A549 (cell line): Measurements from ENCODE around the gene TRIP13. TPM values are rescaled to one million over a fixed set of nuclear protein-coding genes. Genes with fewer than 3 reads are reported as not detected.

Experiments used
- ATAC-seq, 2 experiments: fragments of 200-7000 bp in 1 of 2; fragments of >200 bp in 1 of 2; cut with Nextera tagmentation in 1 of 2; cut with Tn5 transposase in 1 of 2; 3 replicates each; pipeline versions ENCODE4 v1.8.0 to v1.9.1; 2018 to 2020; ENCODE audit warnings: mild to moderate bottlenecking in 1 of 2, moderate library complexity in 1 of 2
- CTCF ChIA-PET: fragments of 300-600 bp; sonication (Branson Sonifier 250); formaldehyde crosslinking; extraction: SDS; loops from one replicate; lab custom pipeline; 2021; ENCODE audit warnings: antibody characterized with exemption, inconsistent platforms; lab: Yijun Ruan, JAX
- POLR2A ChIA-PET: fragments of 350-600 bp; formaldehyde crosslinking; extraction: SDS; loops from one replicate; lab custom pipeline; 2021; ENCODE audit warnings: antibody characterized with exemption, inconsistent platforms; lab: Yijun Ruan, JAX
- DNase-seq, 2 experiments: peaks; one replicate each; pipeline versions ENCODE4 v3.0.0 to v3.0.0-alpha.2; 2011 to 2016; ENCODE audit warnings: low read depth in 1 of 2, low spot score in 1 of 2
- FAIRE-seq: peaks from 2 replicates; lab custom pipeline; 2011; peaks lifted over from hg19 to GRCh38; lab: Jason Lieb, UNC
- H3K27ac ChIP-seq, 2 experiments: fragments of >200 bp; sonication (Bioruptor Twin); formaldehyde crosslinking; 3 replicates each; pipeline ENCODE4 v1.5.1; 2016 to 2017
- H3K4me1 ChIP-seq: fragments of >200 bp; sonication (Bioruptor Twin); formaldehyde crosslinking; 3 replicates; pipeline ENCODE4 v1.6.1; 2016
- H3K4me2 ChIP-seq: fragments of >200 bp; sonication (Bioruptor Twin); formaldehyde crosslinking; 3 replicates; pipeline ENCODE4 v1.6.1; 2016
- H3K4me3 ChIP-seq: fragments of >200 bp; sonication (Bioruptor Twin); formaldehyde crosslinking; 3 replicates; pipeline ENCODE4 v1.5.1; 2016
- H3K9me3 ChIP-seq: fragments of >200 bp; sonication (Bioruptor Twin); formaldehyde crosslinking; 3 replicates; pipeline ENCODE4 v1.6.1; 2016
- ATOH8 ChIP-seq: fragments of 250-450 bp; sonication (Bioruptor Pico); IDR thresholded peaks from 2 replicates; pipeline ENCODE4 v1.5.0; 2020; ENCODE audit warnings: low read depth, mild to moderate bottlenecking, moderate library complexity
- BCL3 ChIP-seq: fragments of >200 bp; sonication (Bioruptor Twin); formaldehyde crosslinking; IDR thresholded peaks from 3 replicates; pipeline ENCODE4 v1.6.1; 2016
- CBX2 ChIP-seq: fragments of 200-600 bp; sonication (generic); IDR thresholded peaks from 2 replicates; pipeline ENCODE4 v1.6.1; 2016; ENCODE audit warnings: low read depth, mild to moderate bottlenecking, borderline replicate concordance
- E2F6 ChIP-seq: IDR thresholded peaks from 2 replicates; pipeline ENCODE4 v1.6.1; 2012; ENCODE audit warnings: low read depth, borderline replicate concordance
- EHMT2 ChIP-seq: fragments of 200-600 bp; sonication (generic); IDR thresholded peaks from 2 replicates; pipeline ENCODE4 v1.6.1; 2016; ENCODE audit warnings: antibody characterized with exemption, low read depth, mild to moderate bottlenecking, moderate library complexity
- EP300 ChIP-seq, 2 experiments: fragments of >200 bp; sonication (Bioruptor Twin); formaldehyde crosslinking; IDR thresholded peaks; 2 replicates in 1 of 2; 3 replicates in 1 of 2; pipeline ENCODE4 v1.6.1; 2016 to 2017
- FOSB ChIP-seq: fragments of 250-450 bp; sonication (Bioruptor Pico); IDR thresholded peaks from 2 replicates; pipeline ENCODE4 v1.5.0; 2020; ENCODE audit warnings: mild to moderate bottlenecking, moderate library complexity
- FOSL2 ChIP-seq, 2 experiments: fragments of 450-650 bp in 1 of 2; fragments of >200 bp in 1 of 2; sonication (Bioruptor Twin) in 1 of 2; formaldehyde crosslinking; IDR thresholded peaks; 2 replicates each; pipeline versions ENCODE4 v1.5.0 to v1.6.1; 2016 to 2020; ENCODE audit warnings: mild to moderate bottlenecking in 1 of 2, moderate library complexity in 1 of 2
- GATA3 ChIP-seq: IDR thresholded peaks from 2 replicates; pipeline ENCODE4 v1.6.1; 2012; ENCODE audit warnings: borderline replicate concordance
- HDAC2 ChIP-seq: fragments of 200-600 bp; sonication (generic); IDR thresholded peaks from 2 replicates; pipeline ENCODE4 v1.6.1; 2016
- HEYL ChIP-seq: fragments of 250-450 bp; sonication (Bioruptor Pico); IDR thresholded peaks from 2 replicates; pipeline ENCODE4 v1.8.0; 2021; ENCODE audit warnings: mild to moderate bottlenecking, moderate library complexity
- HOXB5 ChIP-seq: fragments of 250-450 bp; sonication (Bioruptor Pico); IDR thresholded peaks from 2 replicates; pipeline ENCODE4 v1.5.0; 2020; ENCODE audit warnings: mild to moderate bottlenecking, moderate library complexity
- KDM1A ChIP-seq: fragments of 200-600 bp; sonication (generic); IDR thresholded peaks from 2 replicates; pipeline ENCODE4 v1.6.1; 2016; ENCODE audit warnings: low read depth, mild to moderate bottlenecking
- KDM5A ChIP-seq: fragments of 200-600 bp; sonication (generic); IDR thresholded peaks from 2 replicates; pipeline ENCODE4 v1.6.1; 2016; ENCODE audit warnings: antibody characterized with exemption, mild to moderate bottlenecking
- MAFK ChIP-seq: fragments of 450-650 bp; IDR thresholded peaks from 2 replicates; pipeline ENCODE4 v1.6.1; 2014; ENCODE audit not compliant: partially characterized antibody
- MAX ChIP-seq: IDR thresholded peaks from 2 replicates; pipeline ENCODE4 v1.6.1; 2012
- MYC ChIP-seq: IDR thresholded peaks from 2 replicates; pipeline ENCODE4 v1.6.1; 2012; ENCODE audit warnings: mild to moderate bottlenecking, inconsistent platforms, low read length, improper control_type of control experiment, borderline replicate concordance
- NFE2L2 ChIP-seq: fragments of 150-350 bp; conservative IDR thresholded peaks from 2 replicates; pipeline ENCODE4 v1.6.1; 2014; ENCODE audit warnings: low read length
- NR3C1 ChIP-seq: fragments of >200 bp; sonication (Bioruptor Twin); formaldehyde crosslinking; IDR thresholded peaks from 3 replicates; pipeline ENCODE4 v1.6.1; 2017
- PHF8 ChIP-seq: fragments of 200-600 bp; sonication (generic); IDR thresholded peaks from 2 replicates; pipeline ENCODE4 v1.6.1; 2016; ENCODE audit warnings: low read depth, mild to moderate bottlenecking, antibody characterized with exemption, moderate library complexity, borderline replicate concordance
- POLR2AphosphoS2 ChIP-seq: conservative IDR thresholded peaks from 2 replicates; pipeline ENCODE4 v1.6.1; 2012; ENCODE audit warnings: low read length, improper control_type of control experiment, inconsistent platforms
- RARB ChIP-seq: fragments of 250-450 bp; sonication (Bioruptor Pico); IDR thresholded peaks from 2 replicates; pipeline ENCODE4 v1.8.0; 2021; ENCODE audit warnings: mild to moderate bottlenecking, moderate library complexity
- RCOR1 ChIP-seq: fragments of 150-350 bp; IDR thresholded peaks from 2 replicates; pipeline ENCODE4 v1.6.1; 2014; ENCODE audit warnings: antibody characterized with exemption, low read length, low read depth
- RNF2 ChIP-seq: fragments of 200-600 bp; sonication (generic); IDR thresholded peaks from 2 replicates; pipeline ENCODE4 v1.6.1; 2016; ENCODE audit warnings: low read depth, mild to moderate bottlenecking, antibody characterized with exemption, moderate library complexity, borderline replicate concordance
- SREBF2 ChIP-seq: fragments of 450-650 bp; IDR thresholded peaks from 2 replicates; pipeline ENCODE4 v1.6.1; 2014; ENCODE audit warnings: mild to moderate bottlenecking, moderate library complexity
- TFCP2L1 ChIP-seq: fragments of 250-450 bp; sonication (Bioruptor Pico); IDR thresholded peaks from 2 replicates; pipeline ENCODE4 v1.5.0; 2021; ENCODE audit warnings: mild to moderate bottlenecking
- USF2 ChIP-seq: fragments of 450-650 bp; IDR thresholded peaks from 2 replicates; pipeline ENCODE4 v1.6.1; 2014; ENCODE audit warnings: antibody characterized with exemption
- WGBS: methylation state at CpG from one replicate; pipeline ENCODE4 v1.1.6; 2017; ENCODE audit errors: missing lambda C conversion rate; 5-methylcytosine and 5-hydroxymethylcytosine counted together
- polyA plus RNA-seq, 4 experiments: library from polyadenylated mRNA; depleted of rRNA in 3 of 4; stranded (reverse); fragments of >200 nt; fragmentation: RNase III in 1 of 4; extraction: RNeasy Plus Mini Kit Qiagen cat#74134 plus additional on column Dnase treatment in 1 of 4; gene quantifications; 2 replicates in 3 of 4; 3 replicates in 1 of 4; pipeline ENCODE4 v1.2.3, GENCODE V29; 2011 to 2017

TRIP13 gene
- polyA plus RNA-seq, 2 of the 4 experiments (the other 2 are of a cell fraction) = 54.0 to 62.4 TPM

GRCh38 chr5:905139-905642 is 12.5 kb downstream of the TRIP13 start:
- 95% methylated on average over 12 of the region's 12 CpGs for WGBS
- DNase-seq = no peak
- Histone ChIP-seq H3K9me3 (no peaks in the 10 kb centered on the region), H3K27ac (no peak overlapping the region), H3K4me2 (no peak overlapping the region), H3K4me3 (no peak overlapping the region), H3K4me1 (no peaks in the 10 kb centered on the region)
- ATAC-seq = no peak
- POLR2A ChIA-PET = no interaction called here
- CTCF ChIA-PET = interaction anchor here (1.0 to 9.3 kb wide), 6 partner anchors 13 to 285 kb away, joined by 3 to 89 read pairs (median 8); partner anchors contain the start of genes BRD9 and TRIP13
- TF ChIP-seq TFCP2L1 (CRISPR knock-in tag) (no peak), ATOH8 (CRISPR knock-in tag) (no peak), SREBF2 (no peak), RARB (CRISPR knock-in tag) (no peak), GATA3 (no peak), HOXB5 (CRISPR knock-in tag) (no peak), MYC (no peak), NR3C1 (no peak), HEYL (CRISPR knock-in tag) (no peak), MAX (no peak), NFE2L2 (no peak), E2F6 (no peak), EHMT2 (no peak), POLR2AphosphoS2 (no peak), RNF2 (no peak), EP300 (IDR thresholded peaks at IDR 0.05) (no peak), BCL3 (no peak), CBX2 (no peak)
- FAIRE-seq = no peak

GRCh38 chr5:907366-907910 is 14.8 kb downstream of the TRIP13 start:
- peaks cover 12% of the 10 kb centered on the region for H3K4me1 ChIP-seq
- H3K4me3 ChIP-seq = no peak overlapping the region
- TF ChIP-seq HDAC2 (no peak), EHMT2 (no peak), TFCP2L1 (CRISPR knock-in tag) (no peak), PHF8 (no peak), NFE2L2 (no peak)
- 93% methylated on average over 5 of the region's 7 CpGs for WGBS
- FAIRE-seq (no peak), ATAC-seq (no peak), DNase-seq (no peak)
- H3K27ac ChIP-seq = no peak overlapping the region
- H3K9me3 ChIP-seq = no peaks in the 10 kb centered on the region
- POLR2A ChIA-PET = interaction anchor here (1.5 kb wide), 1 partner anchor 13 kb away, joined by 4 read pairs; no protein-coding TSS in a partner anchor
- H3K4me2 ChIP-seq = no peak overlapping the region
- CTCF ChIA-PET = interaction anchor here (1.0 to 9.3 kb wide), 4 partner anchors 9 to 261 kb away, joined by 4 to 89 read pairs (median 31); partner anchors contain the start of genes BRD9 and TRIP13

- no peak overlapping the region for H3K27ac ChIP-seq
These were observed 15.5 kb downstream of the TRIP13 start for GRCh38 chr5:908172-908571.

More at GRCh38 chr5:908172-908571, 15.5 kb downstream of the TRIP13 start:
- WGBS = 98% methylated on average over 16 of the region's 16 CpGs
- peaks cover 19% of the 10 kb centered on the region for H3K4me1 ChIP-seq
- H3K4me3 ChIP-seq = no peak overlapping the region
- no peak for FAIRE-seq
- POLR2A ChIA-PET = no interaction called here
- no peak for DNase-seq
- CTCF ChIA-PET = interaction anchor here (1.0 to 9.3 kb wide), 4 partner anchors 8 to 260 kb away, joined by 4 to 89 read pairs (median 31); partner anchors contain the start of genes BRD9 and TRIP13
- H3K4me2 ChIP-seq = no peak overlapping the region
- TF ChIP-seq KDM1A (no peak), E2F6 (no peak), USF2 (no peak), BCL3 (no peak), TFCP2L1 (CRISPR knock-in tag) (no peak), KDM5A (no peak), RCOR1 (no peak), MAFK (no peak), POLR2AphosphoS2 (no peak), NR3C1 (no peak), FOSL2 (IDR thresholded peaks at IDR 0.05) (no peak), FOSL2 (CRISPR knock-in tag; IDR thresholded peaks at IDR 0.05) (no peak), EP300 (IDR thresholded peaks at IDR 0.05) (no peak), FOSB (no peak)
- no peaks in the 10 kb centered on the region for H3K9me3 ChIP-seq
- ATAC-seq = no peak
